Thoracic aorta (tissue), 2 donors: ENCODE measurements around the gene GPLD1. TPM values are rescaled to one million over a fixed set of nuclear protein-coding genes. Genes with fewer than 3 reads are reported as not detected.

ENCODE experiments used
- ATAC-seq: fragments of 150-250 bp; one replicate; pipeline ENCODE4 v1.8.0; 2017; ENCODE audit warnings: low read depth; ENCODE audit not compliant: insufficient number of reproducible peaks, low FRiP score
- DNase-seq: peaks from one replicate; pipeline ENCODE4 v3.0.0-alpha.2; 2020; ENCODE audit warnings: low spot score
- H3K27ac ChIP-seq, 2 donors: fragments of 200-600 bp; sonication (generic); 1 replicate in 1 of 2; 2 replicates in 1 of 2; pipeline ENCODE4 v1.5.1; 2016; ENCODE audit warnings: mild to moderate bottlenecking in 2 of 2, moderate library complexity in 2 of 2
- H3K27me3 ChIP-seq: fragments of 200-600 bp; sonication (generic); replicated peaks from 2 replicates; pipeline ENCODE4 v1.6.0; 2016; ENCODE audit warnings: mild to moderate bottlenecking; ENCODE audit not compliant: insufficient read depth
- H3K36me3 ChIP-seq: fragments of 200-600 bp; sonication (generic); one replicate; pipeline ENCODE4 v1.5.1; 2016
- H3K4me1 ChIP-seq, 2 donors: fragments of 200-600 bp; sonication (generic); 1 replicate in 1 of 2; 2 replicates in 1 of 2; pipeline versions ENCODE4 v1.5.1 to v1.6.0; 2016; ENCODE audit warnings: low read depth in 2 of 2, mild to moderate bottlenecking in 1 of 2; ENCODE audit not compliant: control insufficient read depth in 1 of 2
- H3K4me3 ChIP-seq: fragments of 200-600 bp; sonication (generic); 2 replicates; pipeline ENCODE4 v1.5.1; 2016; ENCODE audit warnings: mild to moderate bottlenecking
- H3K9me3 ChIP-seq: fragments of 200-600 bp; sonication (generic); 2 replicates; pipeline ENCODE4 v1.5.1; 2016
- CTCF ChIP-seq: fragments of 200-600 bp; sonication (generic); IDR thresholded peaks from one replicate; pipeline ENCODE4 v1.5.1; 2019; ENCODE audit warnings: antibody characterized with exemption
- total RNA-seq, 2 donors: library from RNA; depleted of rRNA; stranded (reverse); fragments of >200 nt; gene quantifications; one replicate each; pipeline versions ENCODE4 v1.1.0 to v1.2.3, GENCODE V29; 2016

GPLD1 gene, protein sequence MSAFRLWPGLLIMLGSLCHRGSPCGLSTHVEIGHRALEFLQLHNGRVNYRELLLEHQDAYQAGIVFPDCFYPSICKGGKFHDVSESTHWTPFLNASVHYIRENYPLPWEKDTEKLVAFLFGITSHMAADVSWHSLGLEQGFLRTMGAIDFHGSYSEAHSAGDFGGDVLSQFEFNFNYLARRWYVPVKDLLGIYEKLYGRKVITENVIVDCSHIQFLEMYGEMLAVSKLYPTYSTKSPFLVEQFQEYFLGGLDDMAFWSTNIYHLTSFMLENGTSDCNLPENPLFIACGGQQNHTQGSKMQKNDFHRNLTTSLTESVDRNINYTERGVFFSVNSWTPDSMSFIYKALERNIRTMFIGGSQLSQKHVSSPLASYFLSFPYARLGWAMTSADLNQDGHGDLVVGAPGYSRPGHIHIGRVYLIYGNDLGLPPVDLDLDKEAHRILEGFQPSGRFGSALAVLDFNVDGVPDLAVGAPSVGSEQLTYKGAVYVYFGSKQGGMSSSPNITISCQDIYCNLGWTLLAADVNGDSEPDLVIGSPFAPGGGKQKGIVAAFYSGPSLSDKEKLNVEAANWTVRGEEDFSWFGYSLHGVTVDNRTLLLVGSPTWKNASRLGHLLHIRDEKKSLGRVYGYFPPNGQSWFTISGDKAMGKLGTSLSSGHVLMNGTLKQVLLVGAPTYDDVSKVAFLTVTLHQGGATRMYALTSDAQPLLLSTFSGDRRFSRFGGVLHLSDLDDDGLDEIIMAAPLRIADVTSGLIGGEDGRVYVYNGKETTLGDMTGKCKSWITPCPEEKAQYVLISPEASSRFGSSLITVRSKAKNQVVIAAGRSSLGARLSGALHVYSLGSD
- total RNA-seq: 10 to 100 TPM; 22.3 to 30.3 TPM

GRCh38 chr6:24489470-24489869 lies at the start of gene GPLD1:
Gene GPLD1, minus strand, starts transcription at chr6:24489578. Its CDS starts 67 bp downstream, at chr6:24489511.
- H3K27ac ChIP-seq: no peak within 1 kb of the TSS
- no peaks in the 10 kb centered on the region for H3K27me3 ChIP-seq
- ATAC-seq (no peak), DNase-seq (no peak)
- peaks cover 0 to 14% of the 10 kb centered on the region in 2 donors for H3K4me1 ChIP-seq
- H3K4me3 ChIP-seq: no peak within 1 kb of the TSS
- TF ChIP-seq CTCF: no peak
- H3K36me3 ChIP-seq: no peaks in the 10 kb centered on the region
- H3K9me3 ChIP-seq: no peaks in the 10 kb centered on the region

- Histone ChIP-seq H3K36me3 (peaks cover 16% of the 10 kb centered on the region), H3K9me3 (no peaks in the 10 kb centered on the region), H3K4me1 (no peaks in the 10 kb centered on the region), H3K27ac (no peak overlapping the region), H3K4me3 (no peak overlapping the region), H3K27me3 (no peaks in the 10 kb centered on the region)
- ATAC-seq (no peak), DNase-seq (no peak)
- TF ChIP-seq CTCF: no peak
These were observed 48.5 kb upstream of the GPLD1 start for GRCh38 chr6:24537771-24538385.

- no peaks in the 10 kb centered on the region for H3K27me3 ChIP-seq
- no peaks in the 10 kb centered on the region for H3K9me3 ChIP-seq
- peaks cover 18% of the 10 kb centered on the region for H3K36me3 ChIP-seq
- TF ChIP-seq CTCF: no peak
- DNase-seq (no peak), ATAC-seq (no peak)
- H3K4me1 ChIP-seq: no peaks in the 10 kb centered on the region
- no peak overlapping the region for H3K27ac ChIP-seq
- H3K4me3 ChIP-seq: no peak overlapping the region
These were observed 47.8 kb upstream of the GPLD1 start for GRCh38 chr6:24537082-24537699.

DNA sequence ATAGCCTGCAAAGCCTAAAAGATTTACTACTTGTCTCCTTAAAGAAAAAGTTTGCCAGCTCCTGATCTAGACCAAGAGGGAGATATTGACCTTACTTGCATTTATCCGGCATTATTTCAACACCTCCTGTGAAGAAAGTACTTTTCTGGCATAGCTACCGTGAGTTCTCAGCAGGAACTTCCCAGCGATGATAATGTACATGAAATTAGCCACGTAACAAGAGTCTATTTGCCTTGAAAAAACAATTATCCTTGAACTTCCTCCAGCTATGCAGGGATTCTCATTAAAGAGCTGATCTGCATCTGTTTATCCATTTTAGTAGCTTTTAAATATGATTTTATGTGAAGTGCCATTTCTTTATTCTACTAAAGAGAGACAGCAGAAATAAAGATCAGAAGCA lies 47.1 kb upstream of the GPLD1 start:
- H3K4me3 ChIP-seq: no peak overlapping the region
- ATAC-seq: no peak
- no peak overlapping the region for H3K27ac ChIP-seq
- H3K36me3 ChIP-seq: peaks cover 18% of the 10 kb centered on the region
- H3K9me3 ChIP-seq: no peaks in the 10 kb centered on the region
- H3K27me3 ChIP-seq: no peaks in the 10 kb centered on the region
- no peak for TF ChIP-seq CTCF
- no peaks in the 10 kb centered on the region for H3K4me1 ChIP-seq
- DNase-seq: no peak
